Spleen (tissue), 11 donors: ENCODE measurements around the gene FRYL. TPM values are rescaled to one million over a fixed set of nuclear protein-coding genes. Genes with fewer than 3 reads are reported as not detected.

ENCODE experiments used
- DNase-seq: peaks from one replicate; pipeline ENCODE4 v3.0.0-alpha.2; 2020
- H3K27ac ChIP-seq, 8 donors: fragments of 200-600 bp; sonication (generic) in 7 of 8; 1 replicate in 4 of 8; 2 replicates in 4 of 8; pipeline versions ENCODE4 v1.5.0 to v1.8.0; 2016 to 2021; ENCODE audit warnings: inconsistent platforms in 4 of 8, mild to moderate bottlenecking in 4 of 8, moderate library complexity in 1 of 8
- H3K27me3 ChIP-seq, 7 donors: fragments of 200-600 bp; sonication (generic) in 6 of 7; replicated peaks in 1 of 7; 1 replicate in 4 of 7; 2 replicates in 3 of 7; pipeline versions ENCODE4 v1.5.0 to v1.8.0; 2016 to 2021; ENCODE audit warnings: inconsistent platforms in 3 of 7, mild to moderate bottlenecking in 1 of 7
- H3K36me3 ChIP-seq, 6 donors: fragments of 200-600 bp; sonication (generic) in 5 of 6; 1 replicate in 4 of 6; 2 replicates in 2 of 6; pipeline versions ENCODE4 v1.5.0 to v1.8.0; 2016 to 2021; ENCODE audit warnings: inconsistent platforms in 2 of 6
- H3K4me1 ChIP-seq, 6 donors: fragments of 200-600 bp; sonication (generic) in 5 of 6; 1 replicate in 3 of 6; 2 replicates in 3 of 6; pipeline versions ENCODE4 v1.5.0 to v1.8.0; 2016 to 2021; ENCODE audit warnings: inconsistent platforms in 3 of 6
- H3K4me3 ChIP-seq, 8 donors: fragments of 200-600 bp; sonication (generic) in 7 of 8; 1 replicate in 4 of 8; 2 replicates in 4 of 8; pipeline versions ENCODE4 v1.5.0 to v1.8.0; 2016 to 2021; ENCODE audit warnings: inconsistent platforms in 4 of 8, mild to moderate bottlenecking in 4 of 8, moderate library complexity in 2 of 8
- H3K9me3 ChIP-seq, 8 donors: fragments of 200-600 bp; sonication (generic) in 7 of 8; 1 replicate in 4 of 8; 2 replicates in 4 of 8; pipeline versions ENCODE4 v1.5.0 to v1.8.0; 2016 to 2021; ENCODE audit warnings: inconsistent platforms in 4 of 8
- POLR2A ChIP-seq, 3 donors: fragments of 450-650 bp; IDR thresholded peaks; one replicate each; pipeline ENCODE4 v1.5.1; 2017; ENCODE audit warnings: antibody characterized with exemption in 3 of 3, mild to moderate bottlenecking in 1 of 3
- POLR2AphosphoS5 ChIP-seq, 3 donors: sonication (generic); formaldehyde crosslinking; IDR thresholded peaks; one replicate each; pipeline ENCODE4 v1.5.1; 2017; ENCODE audit warnings: antibody characterized with exemption in 3 of 3
- WGBS, 5 donors: extraction: QIAGEN DNeasy Blood & Tissue Kit in 3 of 5; methylation state at CpG; one replicate each; pipeline versions ENCODE4 v1.1.5 to v1.1.7; 2013 to 2018; 5-methylcytosine and 5-hydroxymethylcytosine counted together
- intact Hi-C: fragments of 100-400 bp; cut with DNase I; formaldehyde crosslinking; loops from one replicate; pipeline ENCODE4 v1.15.0; 2023; ENCODE audit warnings: low total_unique reads
- polyA plus RNA-seq, 3 donors: library from polyadenylated mRNA; stranded (reverse); fragments of 200-250 nt; gene quantifications; one replicate each; pipeline ENCODE4 v1.2.1, GENCODE V29; 2013
- total RNA-seq, 7 donors: library from RNA; depleted of rRNA in 3 of 7; stranded (reverse); fragments of >200 nt in 3 of 7; fragmentation: NEBNext Ultra II Directional in 4 of 7; extraction: Animal tissue kit (Norgen Biotek cat#: 25700) in 4 of 7; gene quantifications; one replicate each; pipeline versions ENCODE4 v1.1.0 to v1.2.1, GENCODE V29; 2016 to 2021
- TF ChIP-seq, protein P1 (sequence below), 11 experiments: fragments of 200-600 bp in 7 of 11; fragments of 450-650 bp in 4 of 11; sonication (generic) in 4 of 11; IDR thresholded peaks in 8 of 11; conservative IDR thresholded peaks in 3 of 11; 1 replicate in 7 of 11; 2 replicates in 4 of 11; pipeline versions ENCODE4 v1.4.0 to v1.8.0; 2016 to 2021; ENCODE audit warnings: antibody characterized with exemption in 11 of 11, inconsistent platforms in 4 of 11, mild to moderate bottlenecking in 1 of 11
- donor health status: healthy with polysubstance abuse.
- donor health status: DM: no; HTN: no; CAD: no; lungs with moderate emphysema.
- donor health status: DM: no; HTN: no; CAD: no.
- donor health status: Bipolar disorder and iron deficiency.
- donor health status: healthy.
- donor health status: DM: no; HTN: no; CAD: no.
- donor health status: DM: yes; HTN: yes; CAD: no.

Gene FRYL
- total and polyA plus RNA-seq, 10 donors = 14.2 to 118 (median 94.9) TPM

DNA sequence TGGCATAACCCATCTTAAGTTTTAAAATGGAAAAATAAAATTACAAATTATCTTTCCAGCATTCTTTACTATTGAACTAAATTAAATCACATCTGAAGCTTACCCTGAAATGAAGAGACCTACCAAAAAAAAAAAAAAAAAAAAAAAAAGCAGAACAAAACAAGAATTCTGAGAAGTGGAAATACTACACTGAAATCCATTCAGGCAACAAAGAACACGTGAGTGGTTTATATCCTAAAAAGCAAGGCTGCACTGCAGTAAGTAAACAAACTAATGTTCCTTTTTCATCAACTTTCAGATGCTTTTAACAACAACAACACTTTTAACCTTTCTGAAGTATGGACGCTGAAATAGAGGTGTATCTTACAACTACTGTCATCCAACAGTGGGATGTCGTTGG is 7.5 kb downstream of the FRYL start:
- DNase-seq = no peak
- H3K4me1 ChIP-seq = peaks cover 38 to 100% (median 71%) of the 10 kb centered on the region in 6 donors
- TF ChIP-seq POLR2AphosphoS5 (IDR thresholded peaks at IDR 0.05) = no peak
- TF ChIP-seq, protein P1, sequence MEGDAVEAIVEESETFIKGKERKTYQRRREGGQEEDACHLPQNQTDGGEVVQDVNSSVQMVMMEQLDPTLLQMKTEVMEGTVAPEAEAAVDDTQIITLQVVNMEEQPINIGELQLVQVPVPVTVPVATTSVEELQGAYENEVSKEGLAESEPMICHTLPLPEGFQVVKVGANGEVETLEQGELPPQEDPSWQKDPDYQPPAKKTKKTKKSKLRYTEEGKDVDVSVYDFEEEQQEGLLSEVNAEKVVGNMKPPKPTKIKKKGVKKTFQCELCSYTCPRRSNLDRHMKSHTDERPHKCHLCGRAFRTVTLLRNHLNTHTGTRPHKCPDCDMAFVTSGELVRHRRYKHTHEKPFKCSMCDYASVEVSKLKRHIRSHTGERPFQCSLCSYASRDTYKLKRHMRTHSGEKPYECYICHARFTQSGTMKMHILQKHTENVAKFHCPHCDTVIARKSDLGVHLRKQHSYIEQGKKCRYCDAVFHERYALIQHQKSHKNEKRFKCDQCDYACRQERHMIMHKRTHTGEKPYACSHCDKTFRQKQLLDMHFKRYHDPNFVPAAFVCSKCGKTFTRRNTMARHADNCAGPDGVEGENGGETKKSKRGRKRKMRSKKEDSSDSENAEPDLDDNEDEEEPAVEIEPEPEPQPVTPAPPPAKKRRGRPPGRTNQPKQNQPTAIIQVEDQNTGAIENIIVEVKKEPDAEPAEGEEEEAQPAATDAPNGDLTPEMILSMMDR (IDR thresholded peaks at IDR 0.05 in 8 of 11, conservative IDR thresholded peaks at IDR 0.05 in 3 of 11) = no peak
- no peak for TF ChIP-seq POLR2A (IDR thresholded peaks at IDR 0.05)
- no peaks in the 10 kb centered on the region for H3K27me3 ChIP-seq
- H3K36me3 ChIP-seq = peaks cover 0 to 2% (median 0%) of the 10 kb centered on the region in 6 donors
- no peaks in the 10 kb centered on the region for H3K9me3 ChIP-seq
- intact Hi-C loops = no loop called here
- WGBS, 5 donors = 58 to 69% (median 64%) methylated on average over 3 of the region's 3 CpGs
- H3K4me3 ChIP-seq = no peak overlapping the region
- H3K27ac ChIP-seq = peak overlapping the region in 1 of 8 donors; percentile 14

GRCh38 chr4:48767055-48767929 is 12.8 kb downstream of the FRYL start:
- Histone ChIP-seq H3K27ac (no peak overlapping the region), H3K27me3 (no peaks in the 10 kb centered on the region), H3K4me3 (no peak overlapping the region), H3K9me3 (no peaks in the 10 kb centered on the region), H3K4me1 (peaks cover 4 to 97% (median 39%) of the 10 kb centered on the region in 6 donors), H3K36me3 (peaks cover 0 to 7% (median 0%) of the 10 kb centered on the region in 6 donors)
- intact Hi-C loops = no loop called here
- TF ChIP-seq POLR2AphosphoS5 (IDR thresholded peaks at IDR 0.05) (no peak), POLR2A (IDR thresholded peaks at IDR 0.05) (no peak)
- TF ChIP-seq, protein P1 (IDR thresholded peaks at IDR 0.05 in 8 of 11, conservative IDR thresholded peaks at IDR 0.05 in 3 of 11) = no peak
- WGBS, 5 donors = 89 to 95% (median 91%) methylated on average over 12 of the region's 12 CpGs
- DNase-seq = no peak

- intact Hi-C loops = no loop called here
- Histone ChIP-seq H3K36me3 (peaks cover 0 to 7% (median 0%) of the 10 kb centered on the region in 6 donors), H3K27ac (no peak overlapping the region), H3K27me3 (no peaks in the 10 kb centered on the region), H3K9me3 (no peaks in the 10 kb centered on the region), H3K4me3 (no peak overlapping the region), H3K4me1 (peaks cover 0 to 95% (median 32%) of the 10 kb centered on the region in 6 donors)
- no peak for TF ChIP-seq POLR2AphosphoS5 (IDR thresholded peaks at IDR 0.05)
- TF ChIP-seq, protein P1 (IDR thresholded peaks at IDR 0.05 in 8 of 11, conservative IDR thresholded peaks at IDR 0.05 in 3 of 11) = no peak
- TF ChIP-seq POLR2A (IDR thresholded peaks at IDR 0.05) = no peak
- no peak for DNase-seq
- WGBS, 5 donors = 83 to 90% (median 88%) methylated on average over 4 of the region's 4 CpGs
Measured at GRCh38 chr4:48766131-48766792, 13.8 kb downstream of the FRYL start.

- Histone ChIP-seq H3K27ac (no peak overlapping the region), H3K4me1 (peaks cover 0 to 67% (median 19%) of the 10 kb centered on the region in 6 donors), H3K4me3 (no peak overlapping the region), H3K27me3 (no peaks in the 10 kb centered on the region), H3K36me3 (peaks cover 0 to 11% (median 0%) of the 10 kb centered on the region in 6 donors), H3K9me3 (peaks cover 0 to 3% (median 0%) of the 10 kb centered on the region in 8 donors)
- no peak for TF ChIP-seq POLR2A (IDR thresholded peaks at IDR 0.05)
- no peak for DNase-seq
- intact Hi-C loops = no loop called here
Measured at GRCh38 chr4:48762408-48762807, 17.7 kb downstream of the FRYL start.
